GM23338 (cell line): ENCODE results near the gene ZNF429. TPM values are rescaled to one million over a fixed set of nuclear protein-coding genes. Genes with fewer than 3 reads are reported as not detected.

ENCODE experiments used
- ATAC-seq: fragments of 200-7000 bp; cut with Tn5 transposase; 3 replicates; pipeline ENCODE4 v1.9.1; 2020
- DNase-seq: peaks from one replicate; pipeline ENCODE4 v3.0.0-alpha.2; 2015; ENCODE audit warnings: low spot score
- H2AFZ ChIP-seq: fragments of 200-600 bp; sonication (generic); 2 replicates; pipeline ENCODE4 v1.8.0; 2016; ENCODE audit warnings: antibody characterized with exemption, mild to moderate bottlenecking, moderate library complexity
- H3F3A ChIP-seq: fragments of 200-600 bp; sonication (generic); replicated peaks from 2 replicates; pipeline ENCODE4 v1.8.0; 2017; ENCODE audit warnings: antibody characterized with exemption, mixed run types, low read depth
- H3K27ac ChIP-seq: fragments of 200-600 bp; sonication (generic); 2 replicates; pipeline ENCODE4 v1.6.1; 2016; ENCODE audit warnings: low read depth
- H3K27me3 ChIP-seq: fragments of 200-600 bp; sonication (generic); 2 replicates; pipeline ENCODE4 v1.8.0; 2016; ENCODE audit warnings: mild to moderate bottlenecking, mixed run types, moderate library complexity; ENCODE audit not compliant: insufficient read depth
- H3K36me3 ChIP-seq: fragments of 200-600 bp; sonication (generic); 2 replicates; pipeline ENCODE4 v1.8.0; 2016; ENCODE audit warnings: mild to moderate bottlenecking; ENCODE audit not compliant: insufficient read depth
- H3K4me1 ChIP-seq: fragments of 200-600 bp; sonication (generic); 2 replicates; pipeline ENCODE4 v1.8.0; 2016; ENCODE audit warnings: mild to moderate bottlenecking, moderate library complexity; ENCODE audit not compliant: insufficient read depth
- H3K4me2 ChIP-seq: fragments of 200-600 bp; sonication (generic); 2 replicates; pipeline ENCODE4 v1.7.1; 2017; ENCODE audit warnings: mixed run types
- H3K4me3 ChIP-seq: fragments of 200-600 bp; sonication (generic); 2 replicates; pipeline ENCODE4 v1.6.1; 2016; ENCODE audit warnings: mixed run types
- H3K79me2 ChIP-seq: fragments of 200-600 bp; sonication (generic); replicated peaks from 2 replicates; pipeline ENCODE4 v1.8.0; 2017; ENCODE audit warnings: mild to moderate bottlenecking; ENCODE audit not compliant: insufficient read depth
- H3K9me2 ChIP-seq: fragments of 200-600 bp; sonication (generic); 2 replicates; pipeline ENCODE4 v1.8.0; 2017; ENCODE audit not compliant: insufficient read depth
- H4K20me1 ChIP-seq: fragments of 200-600 bp; sonication (generic); replicated peaks from 2 replicates; pipeline ENCODE4 v1.8.0; 2017; ENCODE audit warnings: mild to moderate bottlenecking; ENCODE audit not compliant: insufficient read depth
- H3K27ac Mint-ChIP-seq: 2 replicates; pipeline ENCODE4 v1.8.0; 2020; ENCODE audit warnings: inconsistent platforms, mild to moderate bottlenecking, moderate library complexity, mixed read lengths
- H3K27me3 Mint-ChIP-seq: 3 replicates; pipeline ENCODE4 v1.8.0; 2022; ENCODE audit warnings: low read depth, mild to moderate bottlenecking, moderate library complexity, mixed read lengths, inconsistent platforms; ENCODE audit not compliant: insufficient read depth, poor library complexity
- H3K36me3 Mint-ChIP-seq: 3 replicates; pipeline ENCODE4 v1.8.0; 2021; ENCODE audit warnings: low read depth, mild to moderate bottlenecking, inconsistent platforms, moderate library complexity, mixed read lengths
- H3K4me1 Mint-ChIP-seq: 3 replicates; pipeline ENCODE4 v1.8.0; 2020; ENCODE audit warnings: mild to moderate bottlenecking, inconsistent platforms, mixed read lengths
- H3K4me3 Mint-ChIP-seq: 3 replicates; pipeline ENCODE4 v1.8.0; 2021; ENCODE audit warnings: moderate library complexity, mild to moderate bottlenecking, inconsistent platforms, mixed read lengths
- H3K9me3 Mint-ChIP-seq: 3 replicates; pipeline ENCODE4 v1.8.0; 2020; ENCODE audit warnings: moderate library complexity, mild to moderate bottlenecking, inconsistent platforms, mixed read lengths
- CREB1 ChIP-seq: fragments of 250-450 bp; sonication (Bioruptor Pico); IDR thresholded peaks from 2 replicates; pipeline ENCODE4 v1.5.0; 2020; ENCODE audit warnings: low read depth, mild to moderate bottlenecking, moderate library complexity
- CTCF ChIP-seq, 2 experiments: fragments of 200-600 bp in 1 of 2; sonication (generic) in 1 of 2; conservative IDR thresholded peaks; 2 replicates each; pipeline versions ENCODE4 v1.5.1 to v1.6.1; 2016 to 2017; ENCODE audit warnings: antibody characterized with exemption in 2 of 2, low read depth in 2 of 2, mild to moderate bottlenecking in 2 of 2, moderate library complexity in 1 of 2
- EZH2 ChIP-seq: fragments of 200-600 bp; sonication (generic); IDR thresholded peaks from one replicate; pipeline ENCODE4 v1.8.0; 2017; ENCODE audit warnings: antibody characterized with exemption, mild to moderate bottlenecking, low read depth; ENCODE audit not compliant: unreplicated experiment
- EZH2phosphoT487 ChIP-seq: fragments of 200-600 bp; sonication (generic); IDR thresholded peaks from one replicate; pipeline ENCODE4 v1.8.1; 2018; ENCODE audit warnings: antibody characterized with exemption; ENCODE audit not compliant: unreplicated experiment
- JUNB ChIP-seq: IDR thresholded peaks from one replicate; pipeline ENCODE4 v1.6.1; 2016; ENCODE audit warnings: antibody characterized with exemption; ENCODE audit not compliant: unreplicated experiment
- NANOG ChIP-seq: IDR thresholded peaks from 2 replicates; pipeline ENCODE4 v1.6.1; 2016; ENCODE audit warnings: antibody characterized with exemption, borderline replicate concordance
- POLR2AphosphoS5 ChIP-seq: IDR thresholded peaks from 2 replicates; pipeline ENCODE4 v1.6.1; 2016; ENCODE audit warnings: antibody characterized with exemption, low read depth
- STAT1 ChIP-seq: IDR thresholded peaks from one replicate; pipeline ENCODE4 v1.6.1; 2016; ENCODE audit warnings: antibody characterized with exemption; ENCODE audit not compliant: unreplicated experiment
- ZNF462 ChIP-seq: fragments of 250-450 bp; sonication (Bioruptor Pico); IDR thresholded peaks from 2 replicates; pipeline ENCODE4 v1.5.0; 2020; ENCODE audit warnings: mild to moderate bottlenecking, moderate library complexity
- polyA plus RNA-seq: library from polyadenylated mRNA; unstranded; fragments of >200 nt; fragmentation: Nextera tagmentation; extraction: Ambion mirVana; gene quantifications from 2 replicates; pipeline ENCODE4 v1.2.1, GENCODE V29; 2016
- total RNA-seq: library from RNA; depleted of rRNA; stranded (reverse); fragments of >200 nt; shearing (Covaris generic); gene quantifications from 2 replicates; pipeline ENCODE4 v1.2.3, GENCODE V29; 2014
- TF ChIP-seq, protein P1 (sequence below): IDR thresholded peaks from 2 replicates; pipeline ENCODE4 v1.6.1; 2016; ENCODE audit warnings: antibody characterized with exemption

ZNF429 gene
- total and polyA plus RNA-seq, 2 experiments from 2014 or later: 13.4 to 18.9 TPM

- TF ChIP-seq, protein P1, sequence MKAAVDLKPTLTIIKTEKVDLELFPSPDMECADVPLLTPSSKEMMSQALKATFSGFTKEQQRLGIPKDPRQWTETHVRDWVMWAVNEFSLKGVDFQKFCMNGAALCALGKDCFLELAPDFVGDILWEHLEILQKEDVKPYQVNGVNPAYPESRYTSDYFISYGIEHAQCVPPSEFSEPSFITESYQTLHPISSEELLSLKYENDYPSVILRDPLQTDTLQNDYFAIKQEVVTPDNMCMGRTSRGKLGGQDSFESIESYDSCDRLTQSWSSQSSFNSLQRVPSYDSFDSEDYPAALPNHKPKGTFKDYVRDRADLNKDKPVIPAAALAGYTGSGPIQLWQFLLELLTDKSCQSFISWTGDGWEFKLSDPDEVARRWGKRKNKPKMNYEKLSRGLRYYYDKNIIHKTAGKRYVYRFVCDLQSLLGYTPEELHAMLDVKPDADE: no peak
- TF ChIP-seq CREB1 (CRISPR knock-in tag): no peak
- no peak for TF ChIP-seq STAT1
- no peak for TF ChIP-seq EZH2
Observed at GRCh38 chr19:21603431-21604231, 98.2 kb downstream of the ZNF429 start (continued).

- H3K9me3 Mint-ChIP-seq: peaks cover 8% of the 10 kb centered on the region
- Histone ChIP-seq H3K79me2 (no peaks in the 10 kb centered on the region), H3K27me3 (peaks cover 22% of the 10 kb centered on the region), H3F3A (no peaks in the 10 kb centered on the region; the same call in 1 of the 2 replicates), H3K4me2 (peak overlapping the region; percentile 66), H3K9me2 (no peaks in the 10 kb centered on the region; the same call in 1 of the 2 replicates), H3K36me3 (no peaks in the 10 kb centered on the region), H3K4me1 (peaks cover 49% of the 10 kb centered on the region), H4K20me1 (no peaks in the 10 kb centered on the region), H3K4me3 (peak overlapping the region; percentile 43), H2AFZ (no peak overlapping the region), H3K27ac (peak overlapping the region; percentile 73)
- peaks cover 3% of the 10 kb centered on the region for H3K36me3 Mint-ChIP-seq
- H3K27me3 Mint-ChIP-seq: peaks cover 13% of the 10 kb centered on the region
- ATAC-seq (peak; percentile 77), DNase-seq (peak; percentile 95)
- peak overlapping the region; percentile 63 for H3K4me3 Mint-ChIP-seq
- H3K4me1 Mint-ChIP-seq: peaks cover 61% of the 10 kb centered on the region
- peak overlapping the region; percentile 61 for H3K27ac Mint-ChIP-seq
- TF ChIP-seq EZH2 (no peak), JUNB (no peak), CREB1 (CRISPR knock-in tag) (no peak), ZNF462 (CRISPR knock-in tag) (no peak), POLR2AphosphoS5 (no peak), NANOG (no peak), EZH2phosphoT487 (no peak), CTCF (conservative IDR thresholded peaks at IDR 0.05; ENCODE audit: low read depth in 2 of 2) (no peak)
- TF ChIP-seq, protein P1: no peak
Observed at GRCh38 chr19:21604351-21604926, 99.0 kb downstream of the ZNF429 start.
